ENCODE data around the gene TRIM62. TPM values are rescaled to one million over a fixed set of nuclear protein-coding genes. Genes with fewer than 3 reads are reported as not detected.

Gene TRIM62
- total RNA-seq, 1 experiment from 2014 or later = 6.9 TPM

- H2BK120ac ChIP-seq (ENCODE audit: low read depth, low read length, poor library complexity, severe bottlenecking) = no peak overlapping the region
- H3K27me3 Mint-ChIP-seq (ENCODE audit: low read depth) = peaks cover 51% of the 10 kb centered on the region
- H3K18ac ChIP-seq (ENCODE audit: insufficient read length, low read depth, low read length) = no peak overlapping the region
- no peaks in the 10 kb centered on the region; the same call in 1 of the 2 replicates for H3K27me3 ChIP-seq (ENCODE audit: insufficient read depth, low read length)
- TF ChIP-seq CTCF (conservative IDR thresholded peaks at IDR 0.05) = no peak
- H3K9ac ChIP-seq (ENCODE audit: extremely low read depth, insufficient read length, low read length) = no peak overlapping the region
- no peak overlapping the region for H4K5ac ChIP-seq (ENCODE audit: insufficient read length, low read depth, low read length)
- no peak overlapping the region for H3K23ac ChIP-seq (ENCODE audit: insufficient read length, low read depth, low read length)
- no peak overlapping the region for H2BK20ac ChIP-seq (ENCODE audit: low read depth, low read length, poor library complexity, severe bottlenecking)
- no CpG with 5 or more reads among the region's 7 CpGs for WGBS (ENCODE audit: extremely low coverage, insufficient read length, low lambda C conversion rate)
- H4K91ac ChIP-seq (ENCODE audit: insufficient read length, low read depth, low read length) = no peak overlapping the region
- no peak overlapping the region for H3K4me2 ChIP-seq (ENCODE audit: insufficient read depth, insufficient read length, low read length)
- no peak for DNase-seq
- H2AK5ac ChIP-seq (ENCODE audit: insufficient read length, low read length) = no peak overlapping the region
- H3K4me1 ChIP-seq (ENCODE audit: insufficient read depth, low read length) = no peaks in the 10 kb centered on the region; the same call in 1 of the 2 replicates
- H3K79me1 ChIP-seq (ENCODE audit: insufficient read depth, low read depth, low read length, poor library complexity, severe bottlenecking) = no peaks in the 10 kb centered on the region
- H3K9me3 Mint-ChIP-seq = no peaks in the 10 kb centered on the region
- H3K23me2 ChIP-seq (ENCODE audit: insufficient read length, low read depth, low read length, poor library complexity, severe bottlenecking) = no peaks in the 10 kb centered on the region
- H3K4ac ChIP-seq (ENCODE audit: low read depth, low read length) = no peak overlapping the region
- H3K56ac ChIP-seq (ENCODE audit: insufficient read length, low read depth, low read length) = no peak overlapping the region
- no peak overlapping the region for H2BK12ac ChIP-seq (ENCODE audit: insufficient read length, low read depth, low read length)
- H2BK15ac ChIP-seq (ENCODE audit: low read depth, low read length) = no peak overlapping the region
- H2BK5ac ChIP-seq (ENCODE audit: insufficient read length, low read length) = no peak overlapping the region
- no peak overlapping the region for H4K8ac ChIP-seq (replicated peaks; ENCODE audit: insufficient read length, low read depth, low read length)
- no peaks in the 10 kb centered on the region for H4K20me1 ChIP-seq (ENCODE audit: control insufficient read depth, insufficient read depth, insufficient read length)
- no peak overlapping the region for H3K14ac ChIP-seq (ENCODE audit: insufficient read depth, low read length)
- no peak overlapping the region for H3K27ac ChIP-seq (ENCODE audit: insufficient read length, low read depth, low read length)
- no peak overlapping the region for H3K27ac Mint-ChIP-seq
- H3T11ph ChIP-seq (ENCODE audit: low read length) = no peak overlapping the region
- H3K9me3 ChIP-seq (ENCODE audit: control insufficient read depth, low read depth, low read length) = no peaks in the 10 kb centered on the region
- peaks cover 0 to 8% (median 2%) of the 10 kb centered on the region in 3 experiments; a peak in 5 of 7 replicates for H3K36me3 Mint-ChIP-seq (ENCODE audit: insufficient read depth in 1 of 3, low read depth in 3 of 3)
- H2AFZ ChIP-seq (ENCODE audit: low read length) = no peak overlapping the region
- H3K4me1 Mint-ChIP-seq = peaks cover 6 to 18% of the 10 kb centered on the region in 2 experiments; a peak in 3 of 4 replicates
- no peak overlapping the region for H3K4me3 Mint-ChIP-seq
- H3K79me2 ChIP-seq (ENCODE audit: insufficient read depth, low read length) = no peaks in the 10 kb centered on the region
Measured at GRCh38 chr1:33122483-33123178, 59.2 kb downstream of the TRIM62 start.

Data from H9 (cell line).